Activated naive CD4-positive, alpha-beta T cell treated with anti-CD3 and anti-CD28 coated beads, Interleukin-2, amount 50 U/mL, for 72 hours (primary cell): ENCODE results near the gene PRICKLE2. TPM values are rescaled to one million over a fixed set of nuclear protein-coding genes. Genes with fewer than 3 reads are reported as not detected.

Experiments used
- ATAC-seq, 2 donors: fragments of 150-1000 bp; cut with Tn5 transposase; 2 replicates each; pipeline ENCODE4 v1.10.0; 2021; ENCODE audit warnings: mild to moderate bottlenecking in 2 of 2, moderate library complexity in 2 of 2
- DNase-seq, 2 donors: peaks; one replicate each; pipeline ENCODE4 v3.0.0; 2021 to 2022; ENCODE audit warnings: low spot score in 2 of 2
- H3K27ac Mint-ChIP-seq, 2 donors: one replicate each; pipeline ENCODE4 v1.8.0; 2022; ENCODE audit warnings: mild to moderate bottlenecking in 2 of 2, mixed read lengths in 2 of 2
- H3K36me3 Mint-ChIP-seq, 2 donors: one replicate each; pipeline ENCODE4 v1.8.0; 2022; ENCODE audit warnings: mixed read lengths in 2 of 2
- H3K9me3 Mint-ChIP-seq, 2 donors: one replicate each; pipeline ENCODE4 v1.8.0; 2022; ENCODE audit warnings: mixed read lengths in 2 of 2
- total RNA-seq, 2 donors: library from RNA; stranded (reverse); gene quantifications; one replicate each; pipeline ENCODE4 v1.2.3, GENCODE V29; 2022

The PRICKLE2 gene
- total RNA-seq, 2 donors from 2014 or later, result not detected

GRCh38 chr3:64185436-64185835 is 39.8 kb downstream of the PRICKLE2 start:
- H3K9me3 Mint-ChIP-seq, result no peaks in the 10 kb centered on the region
- H3K27ac Mint-ChIP-seq, result no peak overlapping the region
- no peak for DNase-seq
- H3K36me3 Mint-ChIP-seq, result no peaks in the 10 kb centered on the region
- no peak for ATAC-seq

GRCh38 chr3:64184621-64185020 is 40.6 kb downstream of the PRICKLE2 start:
- ATAC-seq (no peak), DNase-seq (no peak)
- no peaks in the 10 kb centered on the region for H3K36me3 Mint-ChIP-seq
- no peaks in the 10 kb centered on the region for H3K9me3 Mint-ChIP-seq
- H3K27ac Mint-ChIP-seq, result no peak overlapping the region

- ATAC-seq (no peak), DNase-seq (no peak)
- Mint-ChIP-seq H3K9me3 (no peaks in the 10 kb centered on the region), H3K36me3 (no peaks in the 10 kb centered on the region), H3K27ac (no peak overlapping the region)
These were observed 45.4 kb downstream of the PRICKLE2 start for GRCh38 chr3:64179860-64180259.

- Mint-ChIP-seq H3K27ac (no peak overlapping the region), H3K9me3 (no peaks in the 10 kb centered on the region), H3K36me3 (no peaks in the 10 kb centered on the region)
- ATAC-seq (no peak), DNase-seq (no peak)
These were observed 46.0 kb downstream of the PRICKLE2 start for GRCh38 chr3:64179249-64179648.

- DNase-seq, result no peak
- Mint-ChIP-seq H3K36me3 (no peaks in the 10 kb centered on the region), H3K9me3 (no peaks in the 10 kb centered on the region), H3K27ac (no peak overlapping the region)
- no peak for ATAC-seq
These were observed 46.8 kb downstream of the PRICKLE2 start for GRCh38 chr3:64178419-64178818.

GRCh38 chr3:64176461-64176996 is 48.7 kb downstream of the PRICKLE2 start:
- Mint-ChIP-seq H3K27ac (no peak overlapping the region), H3K9me3 (peaks cover 0 to under 1% of the 10 kb centered on the region in 2 donors), H3K36me3 (no peaks in the 10 kb centered on the region)
- DNase-seq, result no peak
- peak in 1 of 2 donors; percentile 82 for ATAC-seq

- DNase-seq (no peak), ATAC-seq (no peak)
- Mint-ChIP-seq H3K9me3 (peaks cover 0 to 10% of the 10 kb centered on the region in 2 donors), H3K36me3 (no peaks in the 10 kb centered on the region), H3K27ac (no peak overlapping the region)
These were observed 50.9 kb downstream of the PRICKLE2 start for GRCh38 chr3:64174328-64174727.

- peaks cover 0 to 10% of the 10 kb centered on the region in 2 donors for H3K9me3 Mint-ChIP-seq
- H3K27ac Mint-ChIP-seq, result no peak overlapping the region
- ATAC-seq (no peak), DNase-seq (no peak)
- no peaks in the 10 kb centered on the region for H3K36me3 Mint-ChIP-seq
These were observed 51.7 kb downstream of the PRICKLE2 start for GRCh38 chr3:64173563-64173962.

GRCh38 chr3:64170270-64170669 is 55.0 kb downstream of the PRICKLE2 start:
- no peak overlapping the region for H3K27ac Mint-ChIP-seq
- DNase-seq, result no peak
- H3K36me3 Mint-ChIP-seq, result no peaks in the 10 kb centered on the region
- peaks cover 0 to 10% of the 10 kb centered on the region in 2 donors for H3K9me3 Mint-ChIP-seq
- ATAC-seq, result no peak

GRCh38 chr3:64167868-64168267 is 57.4 kb downstream of the PRICKLE2 start:
- H3K27ac Mint-ChIP-seq, result no peak overlapping the region
- DNase-seq (no peak), ATAC-seq (no peak)
- H3K9me3 Mint-ChIP-seq, result peaks cover 4 to 13% of the 10 kb centered on the region in 2 donors
- no peaks in the 10 kb centered on the region for H3K36me3 Mint-ChIP-seq

- ATAC-seq, result no peak
- no peak overlapping the region for H3K27ac Mint-ChIP-seq
- no peaks in the 10 kb centered on the region for H3K36me3 Mint-ChIP-seq
- peaks cover 4 to 13% of the 10 kb centered on the region in 2 donors for H3K9me3 Mint-ChIP-seq
- no peak for DNase-seq
These were observed 57.9 kb downstream of the PRICKLE2 start for GRCh38 chr3:64167351-64167750.

- Mint-ChIP-seq H3K27ac (no peak overlapping the region), H3K9me3 (peaks cover 4 to 13% of the 10 kb centered on the region in 2 donors), H3K36me3 (no peaks in the 10 kb centered on the region)
- no peak for DNase-seq
- ATAC-seq, result no peak
These were observed 58.6 kb downstream of the PRICKLE2 start for GRCh38 chr3:64166584-64167162.

- no peak overlapping the region for H3K27ac Mint-ChIP-seq
These were observed 60.9 kb downstream of the PRICKLE2 start for GRCh38 chr3:64164349-64164748.

GRCh38 chr3:64163755-64164148 is 61.5 kb downstream of the PRICKLE2 start:
- Mint-ChIP-seq H3K36me3 (no peaks in the 10 kb centered on the region), H3K27ac (no peak overlapping the region), H3K9me3 (peaks cover 3 to 8% of the 10 kb centered on the region in 2 donors)
- ATAC-seq (no peak), DNase-seq (no peak)

More at GRCh38 chr3:64164349-64164748, 60.9 kb downstream of the PRICKLE2 start:
- no peaks in the 10 kb centered on the region for H3K36me3 Mint-ChIP-seq
- DNase-seq (no peak), ATAC-seq (no peak)
- H3K9me3 Mint-ChIP-seq, result peaks cover 3 to 7% of the 10 kb centered on the region in 2 donors

- ATAC-seq, result no peak
- DNase-seq, result no peak
- Mint-ChIP-seq H3K36me3 (no peaks in the 10 kb centered on the region), H3K9me3 (peaks cover 3 to 8% of the 10 kb centered on the region in 2 donors), H3K27ac (no peak overlapping the region)
These were observed 62.1 kb downstream of the PRICKLE2 start for GRCh38 chr3:64163019-64163754.

GRCh38 chr3:64161481-64161952 is 63.7 kb downstream of the PRICKLE2 start:
- DNase-seq (no peak), ATAC-seq (no peak)
- Mint-ChIP-seq H3K9me3 (peaks cover 3 to 8% of the 10 kb centered on the region in 2 donors), H3K27ac (no peak overlapping the region), H3K36me3 (no peaks in the 10 kb centered on the region)

- ATAC-seq (no peak), DNase-seq (no peak)
- peaks cover 3 to 8% of the 10 kb centered on the region in 2 donors for H3K9me3 Mint-ChIP-seq
- H3K36me3 Mint-ChIP-seq, result no peaks in the 10 kb centered on the region
- no peak overlapping the region for H3K27ac Mint-ChIP-seq
These were observed 65.1 kb downstream of the PRICKLE2 start for GRCh38 chr3:64160000-64160695.
